ENCODE measurements around the gene ZNF710.

ZNF710 gene

GRCh38 chr15:89963301-89964231 is 37.6 kb upstream of the ZNF710 start:
- Histone ChIP-seq H3K27ac (no peak overlapping the region), H3K4me1 (no peaks in the 10 kb centered on the region)

GRCh38 chr15:89964232-89964954 is 36.7 kb upstream of the ZNF710 start:
- Histone ChIP-seq H3K27ac (no peak overlapping the region), H3K36me3 (ENCODE audit: control insufficient read depth, insufficient read depth, low read length) (no peaks in the 10 kb centered on the region)
- TF ChIP-seq CTCF (IDR thresholded peaks at IDR 0.05), result no peak

More at GRCh38 chr15:89963301-89964231, 37.6 kb upstream of the ZNF710 start:
- Histone ChIP-seq H3K9me3 (ENCODE audit: control insufficient read depth, low read length) (no peaks in the 10 kb centered on the region), H3K36me3 (ENCODE audit: control insufficient read depth, insufficient read depth, low read length) (no peaks in the 10 kb centered on the region), H3K4me3 (ENCODE audit: low read depth, low read length) (no peak overlapping the region), H3K4me2 (ENCODE audit: low read length) (no peak overlapping the region), H2AFZ (no peak overlapping the region), H3K9ac (no peak overlapping the region), H3K27me3 (ENCODE audit: control insufficient read depth, insufficient read depth, low read length) (no peaks in the 10 kb centered on the region), H3K79me2 (no peaks in the 10 kb centered on the region)
- no peak for TF ChIP-seq CTCF (IDR thresholded peaks at IDR 0.05)

DNA sequence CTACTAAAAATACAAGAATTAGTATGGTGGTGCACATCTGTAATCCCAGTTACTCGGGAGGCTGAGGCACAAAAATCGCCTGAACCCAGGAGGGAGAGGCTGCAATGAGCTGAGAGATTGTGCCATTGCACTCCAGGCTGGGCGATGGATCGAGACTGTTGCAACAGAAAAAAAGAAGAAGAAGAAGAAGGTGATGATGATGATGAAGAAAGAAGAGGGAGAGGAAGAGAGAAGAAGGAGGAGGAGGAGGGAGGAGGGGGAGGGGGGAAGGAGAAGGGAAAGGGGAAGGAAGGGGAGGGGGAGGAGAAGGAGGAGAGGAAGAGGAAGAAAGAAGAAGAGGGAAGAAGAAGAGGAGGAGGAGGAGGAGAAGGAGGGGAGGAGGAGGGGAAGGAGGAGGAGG is 33.2 kb upstream of the ZNF710 start:
- H3K27me3 ChIP-seq (ENCODE audit: control insufficient read depth, insufficient read depth, low read length), result no peaks in the 10 kb centered on the region
- H3K9ac ChIP-seq, result no peak overlapping the region
- H3K4me3 ChIP-seq (ENCODE audit: low read depth, low read length), result no peak overlapping the region
- no peak for TF ChIP-seq CTCF (IDR thresholded peaks at IDR 0.05)
- H3K9me3 ChIP-seq (ENCODE audit: control insufficient read depth, low read length), result no peaks in the 10 kb centered on the region
- H3K36me3 ChIP-seq (ENCODE audit: control insufficient read depth, insufficient read depth, low read length), result no peaks in the 10 kb centered on the region
- no peak overlapping the region for H2AFZ ChIP-seq
- H3K4me2 ChIP-seq (ENCODE audit: low read length), result no peak overlapping the region
- no peaks in the 10 kb centered on the region for H3K79me2 ChIP-seq
- H3K27ac ChIP-seq, result no peak overlapping the region
- H3K4me1 ChIP-seq, result no peaks in the 10 kb centered on the region

More at GRCh38 chr15:89964232-89964954, 36.7 kb upstream of the ZNF710 start:
- Histone ChIP-seq H3K4me3 (ENCODE audit: low read depth, low read length) (no peak overlapping the region), H3K9me3 (ENCODE audit: control insufficient read depth, low read length) (no peaks in the 10 kb centered on the region), H2AFZ (no peak overlapping the region), H3K79me2 (no peaks in the 10 kb centered on the region), H3K4me1 (no peaks in the 10 kb centered on the region), H3K4me2 (ENCODE audit: low read length) (no peak overlapping the region), H3K9ac (no peak overlapping the region), H3K27me3 (ENCODE audit: control insufficient read depth, insufficient read depth, low read length) (no peaks in the 10 kb centered on the region)

DNA sequence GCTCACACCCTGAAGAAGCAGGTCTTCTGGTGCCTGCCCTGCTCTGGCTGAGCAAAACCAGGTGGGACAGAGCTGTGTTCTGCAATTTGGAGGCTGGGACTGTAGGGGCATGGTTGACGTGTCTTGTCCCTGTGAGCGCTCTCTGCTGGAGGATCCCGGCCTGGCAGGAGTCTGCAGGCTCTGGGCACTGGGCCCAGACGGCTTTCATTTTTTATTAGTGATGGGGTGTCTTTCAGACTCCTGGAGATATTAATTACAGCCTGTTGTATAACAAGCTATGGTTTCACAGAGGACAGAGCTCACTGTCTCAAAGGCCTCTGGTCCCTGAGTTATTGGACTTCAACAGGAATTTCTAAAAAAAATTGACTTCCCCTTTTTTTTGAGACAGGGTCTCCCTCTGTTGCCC is 29.5 kb upstream of the ZNF710 start:
- TF ChIP-seq CTCF (IDR thresholded peaks at IDR 0.05), result peak; percentile 23
- H3K79me2 ChIP-seq, result no peaks in the 10 kb centered on the region
- no peaks in the 10 kb centered on the region for H3K27me3 ChIP-seq (ENCODE audit: control insufficient read depth, insufficient read depth, low read length)
- no peak overlapping the region for H3K4me2 ChIP-seq (ENCODE audit: low read length)
- no peaks in the 10 kb centered on the region for H3K36me3 ChIP-seq (ENCODE audit: control insufficient read depth, insufficient read depth, low read length)
- no peak overlapping the region for H3K27ac ChIP-seq
- H3K9ac ChIP-seq, result no peak overlapping the region
- H3K9me3 ChIP-seq (ENCODE audit: control insufficient read depth, low read length), result no peaks in the 10 kb centered on the region
- H3K4me3 ChIP-seq (ENCODE audit: low read depth, low read length), result no peak overlapping the region
- H2AFZ ChIP-seq, result no peak overlapping the region
- no peaks in the 10 kb centered on the region for H3K4me1 ChIP-seq
